Natural killer cell (primary cell): ENCODE measurements around the gene IFI6. TPM values are rescaled to one million over a fixed set of nuclear protein-coding genes. Genes with fewer than 3 reads are reported as not detected.

Experiments used
- ATAC-seq, 3 donors: fragments of 150-1000 bp in 2 of 3; fragments of 200-7000 bp in 1 of 3; cut with Tn5 transposase; 1 replicate in 1 of 3; 2 replicates in 2 of 3; pipeline ENCODE4 v1.10.0; 2021; ENCODE audit warnings: mild to moderate bottlenecking in 2 of 3, moderate library complexity in 2 of 3
- DNase-seq, 2 donors: peaks; one replicate each; pipeline versions ENCODE4 v3.0.0 to v3.0.0-alpha.2; 2013 to 2021; ENCODE audit warnings: mixed read lengths in 1 of 2
- H3K27ac ChIP-seq: one replicate; pipeline ENCODE4 v1.5.1; 2013; ENCODE audit warnings: mild to moderate bottlenecking, low read length
- H3K27me3 ChIP-seq: one replicate; pipeline ENCODE4 v1.6.1; 2013; ENCODE audit warnings: low read length; ENCODE audit not compliant: control insufficient read depth, insufficient read depth
- H3K36me3 ChIP-seq: one replicate; pipeline ENCODE4 v1.6.1; 2013; ENCODE audit warnings: low read length; ENCODE audit not compliant: control insufficient read depth, insufficient read depth
- H3K4me1 ChIP-seq: one replicate; pipeline ENCODE4 v1.6.1; 2013; ENCODE audit warnings: low read length; ENCODE audit not compliant: control insufficient read depth, insufficient read depth
- H3K4me3 ChIP-seq: one replicate; pipeline ENCODE4 v1.5.1; 2013; ENCODE audit warnings: low read length
- H3K9me3 ChIP-seq: one replicate; pipeline ENCODE4 v1.6.1; 2013; ENCODE audit warnings: low read length; ENCODE audit not compliant: control insufficient read depth, insufficient read depth
- H3K27ac Mint-ChIP-seq, 2 donors: one replicate each; pipeline ENCODE4 v1.8.0; 2022; ENCODE audit warnings: mild to moderate bottlenecking in 2 of 2, mixed read lengths in 2 of 2, moderate library complexity in 1 of 2
- H3K27me3 Mint-ChIP-seq, 2 donors: one replicate each; pipeline ENCODE4 v1.8.0; 2022; ENCODE audit warnings: low read depth in 2 of 2, mixed read lengths in 2 of 2
- H3K36me3 Mint-ChIP-seq: one replicate; pipeline ENCODE4 v1.8.0; 2022; ENCODE audit warnings: mixed read lengths
- H3K4me1 Mint-ChIP-seq, 2 donors: one replicate each; pipeline ENCODE4 v1.8.0; 2022; ENCODE audit warnings: mixed read lengths in 2 of 2
- H3K4me3 Mint-ChIP-seq: one replicate; pipeline ENCODE4 v1.8.0; 2022; ENCODE audit warnings: mild to moderate bottlenecking, moderate library complexity, mixed read lengths
- H3K9me3 Mint-ChIP-seq, 2 donors: one replicate each; pipeline ENCODE4 v1.8.0; 2022; ENCODE audit warnings: mixed read lengths in 2 of 2
- CTCF ChIP-seq: fragments of 200-600 bp; IDR thresholded peaks from one replicate; pipeline ENCODE4 v1.8.0; 2022; ENCODE audit warnings: antibody characterized with exemption
- WGBS: methylation state at CpG from one replicate; pipeline ENCODE4 v1.1.7; 2013; ENCODE audit warnings: missing lambda C conversion rate; ENCODE audit not compliant: insufficient coverage; 5-methylcytosine and 5-hydroxymethylcytosine counted together
- intact Hi-C: fragments of 100-400 bp; cut with micrococcal nuclease; formaldehyde crosslinking; loops from one replicate; pipeline ENCODE4 v1.14.2; 2022
- total RNA-seq, 4 donors: library from RNA; stranded (reverse); fragments of 120-200 nt in 1 of 4; gene quantifications; one replicate each; pipeline versions ENCODE4 v1.2.3 to v1.2.4, GENCODE V29; 2013 to 2022

IFI6 gene
- total RNA-seq, 3 donors from 2014 or later (not counting 1 experiment from before 2014, with no cell fraction given) = 26.7 to 36.0 (median 34.8) TPM

- Mint-ChIP-seq H3K4me3 (no peak overlapping the region), H3K27me3 (peaks cover 21 to 22% of the 10 kb centered on the region in 2 donors), H3K9me3 (peaks cover 0 to 6% of the 10 kb centered on the region in 2 donors), H3K27ac (no peak overlapping the region), H3K36me3 (no peaks in the 10 kb centered on the region), H3K4me1 (no peaks in the 10 kb centered on the region)
- H3K27ac ChIP-seq = no peak overlapping the region
- no peaks in the 10 kb centered on the region for H3K27me3 ChIP-seq
- no peaks in the 10 kb centered on the region for H3K36me3 ChIP-seq
- 92% methylated on average over 3 of the region's 3 CpGs for WGBS
- DNase-seq (no peak), ATAC-seq (no peak)
- no peak overlapping the region for H3K4me3 ChIP-seq
- TF ChIP-seq CTCF = no peak
- no peaks in the 10 kb centered on the region for H3K9me3 ChIP-seq
- intact Hi-C loops = no loop called here
- H3K4me1 ChIP-seq = no peaks in the 10 kb centered on the region
Observed at GRCh38 chr1:27713869-27714513, 42.0 kb upstream of the IFI6 start.

GRCh38 chr1:27713139-27713725, 41.2 kb upstream of the IFI6 start:
- intact Hi-C loops = no loop called here
- TF ChIP-seq CTCF = no peak
- 65% methylated on average over 2 of the region's 3 CpGs for WGBS
- Mint-ChIP-seq H3K4me3 (no peak overlapping the region), H3K9me3 (peaks cover 0 to 6% of the 10 kb centered on the region in 2 donors), H3K4me1 (no peaks in the 10 kb centered on the region), H3K27ac (no peak overlapping the region), H3K36me3 (no peaks in the 10 kb centered on the region), H3K27me3 (peaks cover 25 to 27% of the 10 kb centered on the region in 2 donors)
- Histone ChIP-seq H3K36me3 (no peaks in the 10 kb centered on the region), H3K27me3 (no peaks in the 10 kb centered on the region), H3K27ac (no peak overlapping the region), H3K4me1 (no peaks in the 10 kb centered on the region), H3K4me3 (no peak overlapping the region), H3K9me3 (no peaks in the 10 kb centered on the region)
- DNase-seq (no peak), ATAC-seq (no peak)

- no peak for DNase-seq
- Histone ChIP-seq H3K27me3 (no peaks in the 10 kb centered on the region), H3K27ac (no peak overlapping the region), H3K36me3 (no peaks in the 10 kb centered on the region), H3K4me3 (no peak overlapping the region), H3K4me1 (no peaks in the 10 kb centered on the region), H3K9me3 (no peaks in the 10 kb centered on the region)
- H3K27me3 Mint-ChIP-seq = peaks cover 12 to 17% of the 10 kb centered on the region in 2 donors
- no peaks in the 10 kb centered on the region for H3K4me1 Mint-ChIP-seq
- no peak overlapping the region for H3K4me3 Mint-ChIP-seq
- H3K9me3 Mint-ChIP-seq = no peaks in the 10 kb centered on the region
- no peak overlapping the region for H3K27ac Mint-ChIP-seq
- no CpG with 5 or more reads among the region's 2 CpGs for WGBS
- TF ChIP-seq CTCF = no peak
- no peak for ATAC-seq
- intact Hi-C loops = no loop called here
- H3K36me3 Mint-ChIP-seq = no peaks in the 10 kb centered on the region
Observed at GRCh38 chr1:27710574-27710973, 38.6 kb upstream of the IFI6 start.
